A673 (cell line): ENCODE data around the gene CHST6.

ENCODE experiments used
- EZH2 ChIP-seq: fragments of 200-600 bp; sonication (generic); IDR thresholded peaks from 2 replicates; pipeline ENCODE4 v1.6.1; 2017; ENCODE audit warnings: borderline replicate concordance, low read depth, mild to moderate bottlenecking, mixed read lengths, antibody characterized with exemption, low read length; ENCODE audit not compliant: poor library complexity, severe bottlenecking
- TF ChIP-seq, protein P1 (sequence below): fragments of 300-800, 200-600 bp; sonication (generic); conservative IDR thresholded peaks from 2 replicates; pipeline ENCODE4 v1.5.1; 2017; ENCODE audit warnings: low read depth, mild to moderate bottlenecking, antibody characterized with exemption, low read length, moderate library complexity, mixed read lengths

- no peak for TF ChIP-seq EZH2
- TF ChIP-seq, protein P1, sequence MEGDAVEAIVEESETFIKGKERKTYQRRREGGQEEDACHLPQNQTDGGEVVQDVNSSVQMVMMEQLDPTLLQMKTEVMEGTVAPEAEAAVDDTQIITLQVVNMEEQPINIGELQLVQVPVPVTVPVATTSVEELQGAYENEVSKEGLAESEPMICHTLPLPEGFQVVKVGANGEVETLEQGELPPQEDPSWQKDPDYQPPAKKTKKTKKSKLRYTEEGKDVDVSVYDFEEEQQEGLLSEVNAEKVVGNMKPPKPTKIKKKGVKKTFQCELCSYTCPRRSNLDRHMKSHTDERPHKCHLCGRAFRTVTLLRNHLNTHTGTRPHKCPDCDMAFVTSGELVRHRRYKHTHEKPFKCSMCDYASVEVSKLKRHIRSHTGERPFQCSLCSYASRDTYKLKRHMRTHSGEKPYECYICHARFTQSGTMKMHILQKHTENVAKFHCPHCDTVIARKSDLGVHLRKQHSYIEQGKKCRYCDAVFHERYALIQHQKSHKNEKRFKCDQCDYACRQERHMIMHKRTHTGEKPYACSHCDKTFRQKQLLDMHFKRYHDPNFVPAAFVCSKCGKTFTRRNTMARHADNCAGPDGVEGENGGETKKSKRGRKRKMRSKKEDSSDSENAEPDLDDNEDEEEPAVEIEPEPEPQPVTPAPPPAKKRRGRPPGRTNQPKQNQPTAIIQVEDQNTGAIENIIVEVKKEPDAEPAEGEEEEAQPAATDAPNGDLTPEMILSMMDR: no peak
These were observed 19.1 kb upstream of the CHST6 start for GRCh38 chr16:75514296-75514695.
